Neural cell (in vitro differentiated cells): ENCODE measurements around the gene TLX1. TPM values are rescaled to one million over a fixed set of nuclear protein-coding genes. Genes with fewer than 3 reads are reported as not detected.

Source experiments
- H2AFZ ChIP-seq: fragments of 200-600, 300-800 bp; sonication (generic), shearing (Covaris generic); 2 replicates; pipeline ENCODE4 v1.6.0; 2014; ENCODE audit warnings: low read depth, mild to moderate bottlenecking, antibody characterized with exemption, low read length, moderate library complexity
- H3F3A ChIP-seq: fragments of 200-600 bp; shearing (Covaris generic); 2 replicates; pipeline ENCODE4 v1.6.1; 2016; ENCODE audit warnings: mild to moderate bottlenecking, moderate library complexity, mixed read lengths, antibody characterized with exemption, low read length; ENCODE audit not compliant: insufficient read depth, poor library complexity, severe bottlenecking
- H3K27ac ChIP-seq: fragments of 200-600, 300-800 bp; sonication (generic), shearing (Covaris generic); 2 replicates; pipeline ENCODE4 v1.5.1; 2014; ENCODE audit warnings: mild to moderate bottlenecking, low read length, moderate library complexity
- H3K27me3 ChIP-seq: fragments of 300-800, 200-600 bp; sonication (generic), shearing (Covaris generic); 2 replicates; pipeline ENCODE4 v1.6.0; 2014; ENCODE audit warnings: mild to moderate bottlenecking, low read depth, low read length, moderate library complexity; ENCODE audit not compliant: insufficient read depth
- H3K36me3 ChIP-seq: fragments of 300-800, 200-600 bp; sonication (generic), shearing (Covaris generic); 2 replicates; pipeline ENCODE4 v1.5.1; 2014; ENCODE audit warnings: mild to moderate bottlenecking, antibody characterized with exemption, low read length, moderate library complexity; ENCODE audit not compliant: insufficient read depth
- H3K4me2 ChIP-seq: fragments of 300-800, 200-600 bp; sonication (generic), shearing (Covaris generic); 2 replicates; pipeline ENCODE4 v1.6.0; 2014; ENCODE audit warnings: mild to moderate bottlenecking, low read length
- H3K4me3 ChIP-seq: fragments of 300-800, 200-600 bp; sonication (generic), shearing (Covaris generic); 2 replicates; pipeline ENCODE4 v1.5.1; 2014; ENCODE audit warnings: mild to moderate bottlenecking, low read length, moderate library complexity
- H3K79me2 ChIP-seq: fragments of 200-600 bp; shearing (Covaris generic); replicated peaks from 2 replicates; pipeline ENCODE4 v1.6.0; 2014; ENCODE audit warnings: mild to moderate bottlenecking, low read length, moderate library complexity; ENCODE audit not compliant: insufficient read depth
- H3K9ac ChIP-seq: fragments of 300-800, 200-600 bp; sonication (generic), shearing (Covaris generic); 2 replicates; pipeline ENCODE4 v1.6.1; 2016; ENCODE audit warnings: mild to moderate bottlenecking, low read length, mixed read lengths
- H3K9me2 ChIP-seq: fragments of 200-600 bp; shearing (Covaris generic); 2 replicates; pipeline ENCODE4 v1.6.1; 2016; ENCODE audit warnings: mild to moderate bottlenecking, low read length, mixed read lengths; ENCODE audit not compliant: insufficient read depth
- H3K9me3 ChIP-seq: fragments of 200-600, 300-800 bp; sonication (generic), shearing (Covaris generic); 2 replicates; pipeline ENCODE4 v1.6.1; 2016; ENCODE audit warnings: mild to moderate bottlenecking, mixed run types, low read length, moderate library complexity, mixed read lengths
- H4K20me1 ChIP-seq: fragments of 200-600 bp; shearing (Covaris generic); 2 replicates; pipeline ENCODE4 v1.6.1; 2016; ENCODE audit warnings: mild to moderate bottlenecking, mixed run types; ENCODE audit not compliant: insufficient read depth
- EP300 ChIP-seq: fragments of 450-650 bp; conservative IDR thresholded peaks from 2 replicates; pipeline ENCODE4 v1.6.1; 2014; ENCODE audit warnings: antibody characterized with exemption, mild to moderate bottlenecking, moderate library complexity; ENCODE audit not compliant: poor library complexity, severe bottlenecking
- EZH2 ChIP-seq: fragments of 200-600, 300-800 bp; shearing (Covaris generic), sonication (generic); IDR thresholded peaks from 2 replicates; pipeline ENCODE4 v1.6.1; 2014; ENCODE audit warnings: antibody characterized with exemption, low read length, borderline replicate concordance, mild to moderate bottlenecking; ENCODE audit not compliant: insufficient read depth, poor library complexity, severe bottlenecking
- MXI1 ChIP-seq: fragments of 450-650 bp; conservative IDR thresholded peaks from 2 replicates; pipeline ENCODE4 v1.6.1; 2014; ENCODE audit warnings: antibody characterized with exemption, mild to moderate bottlenecking; ENCODE audit not compliant: poor library complexity, severe bottlenecking
- POLR2AphosphoS5 ChIP-seq: IDR thresholded peaks from 2 replicates; pipeline ENCODE4 v1.6.1; 2012
- RAD21 ChIP-seq: fragments of 450-650 bp; conservative IDR thresholded peaks from 2 replicates; pipeline ENCODE4 v1.6.1; 2014; ENCODE audit warnings: antibody characterized with exemption, mild to moderate bottlenecking, moderate library complexity
- SMC3 ChIP-seq: fragments of 450-650 bp; conservative IDR thresholded peaks from 2 replicates; pipeline ENCODE4 v1.6.1; 2014; ENCODE audit warnings: antibody characterized with exemption, mild to moderate bottlenecking, moderate library complexity; ENCODE audit not compliant: poor library complexity
- TAF1 ChIP-seq: IDR thresholded peaks from 2 replicates; pipeline ENCODE4 v1.6.1; 2012; ENCODE audit warnings: low read depth
- polyA plus RNA-seq: library from polyadenylated mRNA; depleted of rRNA; stranded (reverse); fragments of >200 nt; gene quantifications from 2 replicates; pipeline ENCODE4 v1.2.3, GENCODE V29; 2014
- TF ChIP-seq, protein P1 (sequence below): fragments of 450-650 bp; IDR thresholded peaks from 2 replicates; pipeline ENCODE4 v1.5.1; 2014; ENCODE audit warnings: antibody characterized with exemption, mild to moderate bottlenecking, moderate library complexity; ENCODE audit not compliant: poor library complexity, severe bottlenecking
- TF ChIP-seq, protein P2 (sequence below): IDR thresholded peaks from 2 replicates; pipeline ENCODE4 v1.6.1; 2012; ENCODE audit warnings: borderline replicate concordance

The TLX1 gene
- polyA plus RNA-seq, 1 donor from 2014 or later = not detected

DNA sequence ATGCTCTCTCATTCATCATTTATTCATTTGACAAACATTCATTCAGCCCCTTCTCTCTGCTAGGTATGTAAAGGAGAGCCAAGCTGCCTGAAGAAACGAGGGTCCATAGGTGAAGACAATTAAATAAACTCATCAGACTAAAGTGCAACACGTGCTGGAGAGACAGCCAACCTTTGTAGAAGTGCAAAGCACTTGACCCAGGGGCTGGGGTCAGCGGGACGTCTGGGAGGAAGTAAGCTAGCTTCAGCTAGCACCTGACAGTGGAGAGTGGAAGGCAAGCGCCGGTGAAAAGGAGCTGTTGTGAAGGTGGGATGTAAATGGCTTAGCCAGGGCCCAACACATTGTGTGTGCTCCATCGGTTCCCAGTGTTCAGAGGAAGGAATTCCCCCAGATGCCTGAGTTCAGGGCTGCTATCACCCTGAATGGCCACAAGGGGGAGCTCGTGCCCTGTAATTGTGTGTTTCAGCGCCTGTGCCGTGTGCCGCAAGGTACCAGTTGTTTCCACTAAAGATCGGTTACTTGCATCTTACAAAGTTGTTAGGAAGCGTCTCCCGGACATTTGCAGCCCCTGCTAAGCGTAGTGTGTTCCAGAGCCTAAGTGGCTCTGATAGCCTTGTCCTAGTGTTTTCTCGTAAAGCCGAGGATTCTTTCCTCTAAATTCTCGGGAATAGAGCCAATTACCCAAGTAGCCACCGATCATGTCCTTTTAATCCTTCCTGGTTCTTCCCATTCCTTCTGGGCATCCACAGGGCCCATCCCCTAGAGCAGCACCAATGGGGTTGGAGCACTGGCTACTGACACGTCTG, 30.6 kb downstream of the TLX1 start:
- no peak overlapping the region for H3K4me3 ChIP-seq
- no peak overlapping the region for H3K9ac ChIP-seq
- TF ChIP-seq POLR2AphosphoS5 (no peak), RAD21 (peak; percentile 85), SMC3 (peak; percentile 85)
- TF ChIP-seq, protein P1, sequence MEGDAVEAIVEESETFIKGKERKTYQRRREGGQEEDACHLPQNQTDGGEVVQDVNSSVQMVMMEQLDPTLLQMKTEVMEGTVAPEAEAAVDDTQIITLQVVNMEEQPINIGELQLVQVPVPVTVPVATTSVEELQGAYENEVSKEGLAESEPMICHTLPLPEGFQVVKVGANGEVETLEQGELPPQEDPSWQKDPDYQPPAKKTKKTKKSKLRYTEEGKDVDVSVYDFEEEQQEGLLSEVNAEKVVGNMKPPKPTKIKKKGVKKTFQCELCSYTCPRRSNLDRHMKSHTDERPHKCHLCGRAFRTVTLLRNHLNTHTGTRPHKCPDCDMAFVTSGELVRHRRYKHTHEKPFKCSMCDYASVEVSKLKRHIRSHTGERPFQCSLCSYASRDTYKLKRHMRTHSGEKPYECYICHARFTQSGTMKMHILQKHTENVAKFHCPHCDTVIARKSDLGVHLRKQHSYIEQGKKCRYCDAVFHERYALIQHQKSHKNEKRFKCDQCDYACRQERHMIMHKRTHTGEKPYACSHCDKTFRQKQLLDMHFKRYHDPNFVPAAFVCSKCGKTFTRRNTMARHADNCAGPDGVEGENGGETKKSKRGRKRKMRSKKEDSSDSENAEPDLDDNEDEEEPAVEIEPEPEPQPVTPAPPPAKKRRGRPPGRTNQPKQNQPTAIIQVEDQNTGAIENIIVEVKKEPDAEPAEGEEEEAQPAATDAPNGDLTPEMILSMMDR = peak; percentile 93

DNA sequence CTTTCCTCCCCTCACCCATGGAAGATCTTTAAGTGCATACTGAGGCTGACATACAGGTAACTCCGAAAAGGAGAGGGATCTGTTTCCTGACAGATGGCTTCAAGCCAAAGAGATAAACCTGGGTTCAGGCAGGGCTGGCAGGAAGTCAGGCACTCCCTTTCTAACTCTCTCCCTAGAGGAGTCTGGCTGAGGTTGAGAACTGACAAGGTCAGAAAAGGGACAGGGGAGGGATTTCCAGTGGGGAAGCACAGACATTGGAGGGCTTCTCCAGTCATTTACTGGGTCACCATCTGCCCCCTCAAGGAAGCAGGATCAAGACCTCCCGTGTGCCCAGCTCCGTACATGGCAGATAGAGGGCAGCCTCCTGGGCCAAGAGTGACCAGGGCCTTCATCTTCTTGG, 31.6 kb downstream of the TLX1 start:
- no peak overlapping the region for H3K4me3 ChIP-seq
- H2AFZ ChIP-seq = no peak overlapping the region
- no peaks in the 10 kb centered on the region for H4K20me1 ChIP-seq
- no peaks in the 10 kb centered on the region for H3K36me3 ChIP-seq
- H3K27ac ChIP-seq = no peak overlapping the region
- TF ChIP-seq EZH2 = no peak
- TF ChIP-seq, protein P1 = no peak
- TF ChIP-seq MXI1 = no peak
- no peak for TF ChIP-seq EP300
- TF ChIP-seq TAF1 = no peak
- no peak for TF ChIP-seq SMC3
- TF ChIP-seq, protein P2, sequence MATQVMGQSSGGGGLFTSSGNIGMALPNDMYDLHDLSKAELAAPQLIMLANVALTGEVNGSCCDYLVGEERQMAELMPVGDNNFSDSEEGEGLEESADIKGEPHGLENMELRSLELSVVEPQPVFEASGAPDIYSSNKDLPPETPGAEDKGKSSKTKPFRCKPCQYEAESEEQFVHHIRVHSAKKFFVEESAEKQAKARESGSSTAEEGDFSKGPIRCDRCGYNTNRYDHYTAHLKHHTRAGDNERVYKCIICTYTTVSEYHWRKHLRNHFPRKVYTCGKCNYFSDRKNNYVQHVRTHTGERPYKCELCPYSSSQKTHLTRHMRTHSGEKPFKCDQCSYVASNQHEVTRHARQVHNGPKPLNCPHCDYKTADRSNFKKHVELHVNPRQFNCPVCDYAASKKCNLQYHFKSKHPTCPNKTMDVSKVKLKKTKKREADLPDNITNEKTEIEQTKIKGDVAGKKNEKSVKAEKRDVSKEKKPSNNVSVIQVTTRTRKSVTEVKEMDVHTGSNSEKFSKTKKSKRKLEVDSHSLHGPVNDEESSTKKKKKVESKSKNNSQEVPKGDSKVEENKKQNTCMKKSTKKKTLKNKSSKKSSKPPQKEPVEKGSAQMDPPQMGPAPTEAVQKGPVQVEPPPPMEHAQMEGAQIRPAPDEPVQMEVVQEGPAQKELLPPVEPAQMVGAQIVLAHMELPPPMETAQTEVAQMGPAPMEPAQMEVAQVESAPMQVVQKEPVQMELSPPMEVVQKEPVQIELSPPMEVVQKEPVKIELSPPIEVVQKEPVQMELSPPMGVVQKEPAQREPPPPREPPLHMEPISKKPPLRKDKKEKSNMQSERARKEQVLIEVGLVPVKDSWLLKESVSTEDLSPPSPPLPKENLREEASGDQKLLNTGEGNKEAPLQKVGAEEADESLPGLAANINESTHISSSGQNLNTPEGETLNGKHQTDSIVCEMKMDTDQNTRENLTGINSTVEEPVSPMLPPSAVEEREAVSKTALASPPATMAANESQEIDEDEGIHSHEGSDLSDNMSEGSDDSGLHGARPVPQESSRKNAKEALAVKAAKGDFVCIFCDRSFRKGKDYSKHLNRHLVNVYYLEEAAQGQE = no peak
- no peaks in the 10 kb centered on the region for H3K9me2 ChIP-seq
- H3F3A ChIP-seq = no peaks in the 10 kb centered on the region
- H3K27me3 ChIP-seq = peaks cover 60% of the 10 kb centered on the region
- H3K79me2 ChIP-seq = no peaks in the 10 kb centered on the region
- H3K9me3 ChIP-seq = no peaks in the 10 kb centered on the region
- no peak overlapping the region for H3K9ac ChIP-seq
- H3K4me2 ChIP-seq = no peak overlapping the region

More for the DNA sequence above, 30.6 kb downstream of the TLX1 start:
- Histone ChIP-seq H3K27ac (no peak overlapping the region), H3K9me2 (no peaks in the 10 kb centered on the region), H3F3A (no peaks in the 10 kb centered on the region), H4K20me1 (no peaks in the 10 kb centered on the region), H3K36me3 (no peaks in the 10 kb centered on the region), H3K4me2 (no peak overlapping the region), H3K27me3 (peaks cover 62% of the 10 kb centered on the region), H3K79me2 (no peaks in the 10 kb centered on the region), H2AFZ (no peak overlapping the region), H3K9me3 (no peaks in the 10 kb centered on the region)
